ENCODE results near the gene TSC22D4. TPM values are rescaled to one million over a fixed set of nuclear protein-coding genes. Genes with fewer than 3 reads are reported as not detected.

The TSC22D4 gene
- total RNA-seq, 1 donor from 2014 or later, result 53.4 TPM

- H3K9ac ChIP-seq (ENCODE audit: low read length), result no peak within 1 kb of the TSS
- FAIRE-seq, result no peak
Measured at GRCh38 chr7:100464210-100464660, 14.8 kb downstream of the TSC22D4 start, which contains the start of gene SPACDR. SPACDR (minus strand) TSS chr7:100464260; CDS start chr7:100464025, 235 bp downstream.

GRCh38 chr7:100457033-100457432 lies 22.0 kb downstream of the TSC22D4 start:
- Histone ChIP-seq H3K9ac (ENCODE audit: low read length) (no peak overlapping the region), H4K20me1 (ENCODE audit: insufficient read depth, low read length) (no peaks in the 10 kb centered on the region), H3K36me3 (ENCODE audit: insufficient read depth, low read length) (no peaks in the 10 kb centered on the region), H3K4me3 (ENCODE audit: insufficient read depth, low read depth, low read length) (no peak overlapping the region), H3K79me2 (ENCODE audit: insufficient read depth, low read length) (no peaks in the 10 kb centered on the region), H2AFZ (ENCODE audit: low read depth, low read length) (no peak overlapping the region), H3K4me2 (ENCODE audit: low read length) (no peak overlapping the region), H3K27me3 (ENCODE audit: insufficient read depth, low read length) (no peaks in the 10 kb centered on the region), H3K4me1 (ENCODE audit: insufficient read depth, low read length) (no peaks in the 10 kb centered on the region), H3K9me3 (ENCODE audit: insufficient read depth, low read depth, low read length) (no peaks in the 10 kb centered on the region), H3K27ac (ENCODE audit: low read depth, low read length) (no peak overlapping the region)
- no peaks in the 10 kb centered on the region for H3K9me3 Mint-ChIP-seq (ENCODE audit: unreplicated experiment)
- DNase-seq (ENCODE audit: low read depth) (no peak), FAIRE-seq (no peak)
- TF ChIP-seq CTCF (IDR thresholded peaks at IDR 0.05; ENCODE audit: insufficient read depth, low read depth, low read length) (no peak), EZH2 (IDR thresholded peaks at IDR 0.05; ENCODE audit: insufficient read depth, low read length) (no peak)
- no peak overlapping the region for H3K4me3 Mint-ChIP-seq (ENCODE audit: unreplicated experiment)
- H3K27me3 Mint-ChIP-seq (ENCODE audit: low read depth, unreplicated experiment), result no peaks in the 10 kb centered on the region
- no peak overlapping the region for H3K27ac Mint-ChIP-seq (ENCODE audit: unreplicated experiment)
- H3K4me1 Mint-ChIP-seq (ENCODE audit: low read depth, unreplicated experiment), result no peaks in the 10 kb centered on the region
- peaks cover 4% of the 10 kb centered on the region for H3K36me3 Mint-ChIP-seq (ENCODE audit: low read depth, unreplicated experiment)

More at GRCh38 chr7:100464210-100464660, 14.8 kb downstream of the TSC22D4 start, which contains the start of gene SPACDR:
- H3K27ac ChIP-seq (ENCODE audit: low read depth, low read length), result peak within 1 kb of the TSS; percentile 26
- peaks cover 10% of the 10 kb centered on the region for H4K20me1 ChIP-seq (ENCODE audit: insufficient read depth, low read length)
- no peaks in the 10 kb centered on the region for H3K79me2 ChIP-seq (ENCODE audit: insufficient read depth, low read length)
- H3K4me1 Mint-ChIP-seq (ENCODE audit: low read depth, unreplicated experiment), result peaks cover 2% of the 10 kb centered on the region
- no peak within 1 kb of the TSS for H3K4me3 ChIP-seq (ENCODE audit: insufficient read depth, low read depth, low read length)
- peaks cover 5% of the 10 kb centered on the region for H3K36me3 Mint-ChIP-seq (ENCODE audit: low read depth, unreplicated experiment)
- no peak for TF ChIP-seq CTCF (IDR thresholded peaks at IDR 0.05; ENCODE audit: insufficient read depth, low read depth, low read length)
- TF ChIP-seq EZH2 (IDR thresholded peaks at IDR 0.05; ENCODE audit: insufficient read depth, low read length), result no peak
- H3K27ac Mint-ChIP-seq (ENCODE audit: unreplicated experiment), result peak within 1 kb of the TSS; percentile 12
- H3K27me3 Mint-ChIP-seq (ENCODE audit: low read depth, unreplicated experiment), result no peaks in the 10 kb centered on the region
- no peaks in the 10 kb centered on the region for H3K9me3 Mint-ChIP-seq (ENCODE audit: unreplicated experiment)
- H3K4me1 ChIP-seq (ENCODE audit: insufficient read depth, low read length), result peaks cover 18% of the 10 kb centered on the region
- DNase-seq (ENCODE audit: low read depth), result peak; percentile 17
- no peak within 1 kb of the TSS for H3K4me3 Mint-ChIP-seq (ENCODE audit: unreplicated experiment)
- no peaks in the 10 kb centered on the region for H3K36me3 ChIP-seq (ENCODE audit: insufficient read depth, low read length)
- H3K9me3 ChIP-seq (ENCODE audit: insufficient read depth, low read depth, low read length), result no peaks in the 10 kb centered on the region
- no peak within 1 kb of the TSS for H2AFZ ChIP-seq (ENCODE audit: low read depth, low read length)
- no peaks in the 10 kb centered on the region for H3K27me3 ChIP-seq (ENCODE audit: insufficient read depth, low read length)
- peak within 1 kb of the TSS; percentile 61 for H3K4me2 ChIP-seq (ENCODE audit: low read length)

- no peaks in the 10 kb centered on the region for H3K36me3 ChIP-seq (ENCODE audit: insufficient read depth, low read length)
Measured at GRCh38 chr7:100456562-100456961, 22.5 kb downstream of the TSC22D4 start.

More at GRCh38 chr7:100456562-100456961, 22.5 kb downstream of the TSC22D4 start:
- H3K4me3 Mint-ChIP-seq (ENCODE audit: unreplicated experiment), result no peak overlapping the region
- Histone ChIP-seq H3K79me2 (ENCODE audit: insufficient read depth, low read length) (no peaks in the 10 kb centered on the region), H3K27me3 (ENCODE audit: insufficient read depth, low read length) (no peaks in the 10 kb centered on the region), H3K9me3 (ENCODE audit: insufficient read depth, low read depth, low read length) (no peaks in the 10 kb centered on the region), H3K9ac (ENCODE audit: low read length) (no peak overlapping the region), H2AFZ (ENCODE audit: low read depth, low read length) (no peak overlapping the region), H3K27ac (ENCODE audit: low read depth, low read length) (no peak overlapping the region), H3K4me2 (ENCODE audit: low read length) (no peak overlapping the region), H4K20me1 (ENCODE audit: insufficient read depth, low read length) (no peaks in the 10 kb centered on the region), H3K4me3 (ENCODE audit: insufficient read depth, low read depth, low read length) (no peak overlapping the region), H3K4me1 (ENCODE audit: insufficient read depth, low read length) (no peaks in the 10 kb centered on the region)
- FAIRE-seq (no peak), DNase-seq (ENCODE audit: low read depth) (no peak)
- H3K36me3 Mint-ChIP-seq (ENCODE audit: low read depth, unreplicated experiment), result peaks cover 4% of the 10 kb centered on the region
- H3K27ac Mint-ChIP-seq (ENCODE audit: unreplicated experiment), result no peak overlapping the region
- no peaks in the 10 kb centered on the region for H3K9me3 Mint-ChIP-seq (ENCODE audit: unreplicated experiment)
- no peaks in the 10 kb centered on the region for H3K27me3 Mint-ChIP-seq (ENCODE audit: low read depth, unreplicated experiment)
- TF ChIP-seq EZH2 (IDR thresholded peaks at IDR 0.05; ENCODE audit: insufficient read depth, low read length) (no peak), CTCF (IDR thresholded peaks at IDR 0.05; ENCODE audit: insufficient read depth, low read depth, low read length) (no peak)
- no peaks in the 10 kb centered on the region for H3K4me1 Mint-ChIP-seq (ENCODE audit: low read depth, unreplicated experiment)
